Measurements from ENCODE around the gene BECN2.
"Not testable (repeated sequence)": the region's sequence is repeated elsewhere in the genome, so short reads cannot be mapped to it uniquely, and the experiment has no call there.

The BECN2 gene

DNA sequence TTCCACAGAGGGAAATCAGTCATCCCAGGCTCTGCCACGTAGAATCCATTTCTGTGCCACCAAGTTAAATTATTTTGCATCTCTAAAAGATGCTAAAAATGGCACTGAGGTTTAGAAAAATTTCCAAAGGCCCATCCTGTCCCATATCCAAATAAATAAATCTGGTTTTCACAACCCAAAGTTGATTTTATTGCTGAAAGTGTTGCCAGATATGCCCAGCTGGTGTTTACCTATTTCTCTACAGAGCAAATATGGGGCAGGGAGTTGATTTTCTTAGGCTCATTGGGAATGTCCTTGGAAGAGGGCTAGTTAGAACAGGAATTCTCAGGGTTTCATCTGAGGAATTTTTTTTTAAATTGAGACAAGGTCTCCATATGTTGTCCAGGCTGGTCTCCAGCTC lies 22.4 kb downstream of the BECN2 start:
- no peak for DNase-seq

DNA sequence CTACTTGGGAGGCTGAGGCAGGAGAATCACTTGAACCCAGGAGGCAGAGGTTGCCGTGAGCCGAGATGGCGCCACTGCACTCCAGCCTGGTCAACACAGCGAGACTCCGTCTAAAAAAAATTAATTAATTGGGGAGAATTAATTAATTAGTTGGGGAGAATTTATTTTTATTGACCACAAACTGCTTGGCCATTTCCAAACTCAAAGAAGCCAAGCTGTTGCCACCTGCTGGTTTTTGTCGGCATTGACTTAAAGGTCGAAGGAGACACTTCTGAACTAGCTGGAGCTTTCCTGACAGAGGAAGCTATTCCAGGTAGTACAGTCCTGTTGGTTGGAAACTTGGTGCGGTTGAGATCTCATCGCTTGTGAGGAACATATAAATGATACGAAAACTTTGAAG lies 28.2 kb downstream of the BECN2 start:
- DNase-seq: no peak

DNA sequence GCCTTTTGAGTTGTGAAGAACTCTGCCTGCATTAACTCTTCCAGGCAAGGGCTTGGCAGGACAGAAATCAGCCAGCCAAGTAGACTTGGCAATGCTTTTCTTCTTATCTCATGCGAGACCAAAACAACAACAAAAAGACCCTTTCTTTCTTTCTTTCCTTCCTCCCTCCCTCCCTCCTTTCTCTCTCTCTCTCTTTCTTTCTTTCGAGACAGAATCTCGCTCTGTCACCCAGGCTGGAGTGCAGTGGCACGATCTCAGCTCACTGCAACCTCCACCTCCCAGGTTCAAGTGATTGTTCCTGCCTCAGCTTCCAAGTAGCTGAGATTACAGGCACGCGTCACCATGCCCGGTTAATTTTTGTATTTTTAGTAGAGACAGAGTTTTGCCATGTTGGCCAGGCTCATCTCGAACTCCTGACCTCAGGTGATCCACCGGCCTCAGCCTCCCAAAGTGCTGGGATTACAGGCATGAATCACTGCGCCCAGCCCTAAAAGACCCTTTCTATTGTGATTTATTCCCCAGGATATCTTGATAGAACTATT lies 30.9 kb downstream of the BECN2 start:
- DNase-seq: not testable (repeated sequence)

DNA sequence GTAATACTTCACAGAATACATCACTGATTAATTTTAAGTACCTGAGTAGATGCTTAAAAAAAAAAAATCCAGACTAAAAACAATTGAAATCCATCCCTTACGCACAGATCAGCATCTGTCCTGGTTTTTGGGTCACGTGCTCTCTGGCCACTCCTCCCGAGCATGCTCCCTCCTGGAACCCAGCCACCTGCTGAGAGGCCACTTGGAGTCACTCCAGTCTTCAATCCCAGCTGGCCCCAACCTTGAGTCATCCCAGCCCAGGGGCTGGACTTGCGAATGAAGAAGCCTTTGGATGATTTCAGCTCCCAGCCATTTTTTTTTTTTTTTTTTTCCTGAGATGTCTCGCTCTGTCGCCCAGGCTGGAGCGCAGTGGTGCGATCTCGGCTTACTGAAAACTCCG lies 32.5 kb downstream of the BECN2 start:
- no peak for DNase-seq

DNA sequence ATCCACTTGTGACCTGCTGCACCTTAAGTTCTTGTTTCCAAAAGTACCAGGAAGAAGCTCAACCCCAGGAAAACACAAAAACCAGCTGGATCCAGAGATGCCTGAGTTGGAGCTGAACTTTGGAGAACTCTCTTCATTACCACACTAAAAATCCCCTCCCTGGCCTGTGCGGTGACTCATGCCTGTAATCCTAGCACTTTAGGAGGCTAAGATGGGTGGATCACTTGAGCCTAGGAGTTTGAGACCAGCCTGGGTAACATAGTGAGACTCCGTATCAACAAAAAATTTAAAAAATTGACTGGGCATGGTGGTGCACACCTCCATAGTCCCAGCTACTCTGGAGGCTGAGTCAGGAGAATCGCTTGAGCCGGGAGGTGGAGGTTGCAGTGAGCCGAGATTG lies 35.2 kb downstream of the BECN2 start:
- DNase-seq: no peak

DNA sequence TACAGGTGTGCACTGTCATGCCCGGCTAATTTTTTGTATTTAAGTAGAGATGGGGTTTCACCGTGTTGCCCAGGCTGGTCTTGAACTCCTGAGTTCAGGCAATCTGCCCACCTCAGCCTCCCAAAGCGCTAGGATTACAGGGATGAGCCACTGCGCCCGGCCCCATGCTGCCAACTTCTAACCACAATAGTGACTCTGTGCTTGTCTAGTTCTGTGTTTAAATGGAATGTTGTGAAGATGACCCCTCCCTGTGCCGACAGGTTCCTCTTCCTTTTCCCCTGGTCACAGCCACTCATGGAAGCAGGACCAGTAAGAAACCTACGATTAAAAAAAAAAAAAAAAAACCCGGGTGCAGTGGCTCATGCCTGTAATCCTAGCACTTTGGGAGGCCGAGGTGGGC lies 36.6 kb downstream of the BECN2 start:
- DNase-seq: no peak

DNA sequence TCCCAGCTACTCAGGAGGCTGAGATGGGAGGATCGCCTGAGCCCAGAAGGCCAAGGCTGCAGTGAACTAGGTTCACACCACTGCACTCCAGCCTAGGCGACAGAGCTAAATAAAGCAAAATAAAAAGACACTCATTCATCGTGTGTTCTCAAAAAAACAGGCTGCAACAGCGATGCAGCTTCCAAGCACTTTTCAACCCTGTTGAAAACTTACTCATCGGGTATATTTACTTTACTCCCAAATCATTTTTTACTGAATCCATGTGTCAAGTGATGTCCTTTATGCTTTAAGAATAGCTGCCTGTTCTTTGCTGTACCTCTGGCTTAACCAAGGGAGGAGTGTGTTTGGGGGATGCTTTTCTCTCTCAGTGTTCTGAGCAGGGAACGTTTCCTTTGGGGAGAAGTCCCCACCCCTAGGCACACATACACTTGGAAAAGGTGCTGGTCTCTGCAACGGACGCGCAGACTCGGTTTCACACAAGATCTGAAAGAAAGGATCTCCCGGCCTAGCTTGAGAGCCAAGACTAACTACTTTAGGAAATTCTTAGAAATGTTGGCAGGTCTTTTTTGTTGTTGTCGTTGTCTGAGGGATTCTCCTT lies 39.9 kb downstream of the BECN2 start:
- DNase-seq: no peak

DNA sequence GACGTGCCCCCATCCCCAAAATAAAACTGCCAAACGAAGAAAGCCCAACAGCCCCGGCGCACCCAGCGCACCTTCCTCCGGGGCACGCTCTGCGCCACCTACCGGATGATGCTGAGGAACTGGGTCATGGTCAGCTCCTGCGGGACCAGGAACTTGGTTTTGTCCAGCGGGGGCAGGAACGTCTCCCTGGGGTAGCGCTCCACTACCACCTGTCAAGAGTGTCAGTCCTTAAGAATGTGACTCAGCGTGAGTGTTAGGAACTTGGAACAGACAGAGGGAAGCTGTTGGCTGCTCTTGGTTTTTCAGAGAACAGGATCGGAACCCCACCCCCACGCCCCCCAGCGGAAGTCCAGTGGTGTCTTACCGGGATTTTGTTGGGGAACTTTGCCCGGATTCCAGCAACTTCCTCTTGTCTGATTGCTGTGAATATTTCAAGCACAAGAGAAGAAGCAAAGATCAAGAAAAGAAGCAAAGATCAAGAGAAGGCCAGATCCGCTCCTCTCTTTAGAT lies 40.9 kb downstream of the BECN2 start:
- DNase-seq: peak; percentile 18

DNA sequence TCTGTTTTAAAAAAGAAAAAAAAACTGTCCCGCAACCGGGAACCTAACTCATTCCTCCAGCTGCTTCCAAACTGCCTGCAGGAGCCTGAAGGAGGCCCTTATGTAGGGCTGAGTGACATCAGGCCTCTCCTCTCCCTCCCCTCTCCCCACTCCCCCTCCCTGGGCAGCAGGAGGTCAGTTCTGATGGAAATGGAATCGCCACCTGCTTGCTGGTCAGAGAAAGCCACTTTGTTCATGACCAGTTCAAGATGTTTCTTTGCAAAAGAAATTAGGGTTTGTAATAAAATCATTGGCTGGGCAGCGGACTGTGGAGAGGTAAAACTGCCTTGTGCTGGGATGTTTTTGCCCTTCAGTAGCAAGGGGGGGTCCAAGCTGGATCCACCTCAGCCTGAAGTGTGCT lies 41.5 kb downstream of the BECN2 start, which contains the start of gene MAP1LC3C:
Gene MAP1LC3C (minus strand): TSS at position 73 of the 400 bp plus-strand sequence. CDS start 90 bp downstream, outside the sequence.
- no peak for DNase-seq

DNA sequence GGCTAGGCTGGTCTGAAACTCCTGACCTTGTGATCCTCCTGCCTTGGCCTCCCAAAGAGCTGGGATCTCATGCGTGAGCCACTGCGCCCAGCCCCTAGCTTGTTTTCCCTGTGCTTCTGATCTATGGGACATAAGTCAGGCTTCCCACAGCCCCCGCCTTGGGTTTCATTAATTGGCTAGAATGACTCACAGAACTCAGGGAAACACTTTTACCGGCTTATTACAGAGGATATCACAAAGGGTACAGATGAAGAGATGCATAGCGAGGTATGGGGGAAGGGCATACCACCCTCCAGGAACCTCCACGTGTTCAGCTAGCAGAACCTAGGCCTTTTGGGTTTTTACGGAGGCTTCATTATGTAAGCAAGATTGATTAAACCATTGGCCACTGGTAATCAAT lies 42.9 kb downstream of the BECN2 start:
- DNase-seq: no peak

DNA sequence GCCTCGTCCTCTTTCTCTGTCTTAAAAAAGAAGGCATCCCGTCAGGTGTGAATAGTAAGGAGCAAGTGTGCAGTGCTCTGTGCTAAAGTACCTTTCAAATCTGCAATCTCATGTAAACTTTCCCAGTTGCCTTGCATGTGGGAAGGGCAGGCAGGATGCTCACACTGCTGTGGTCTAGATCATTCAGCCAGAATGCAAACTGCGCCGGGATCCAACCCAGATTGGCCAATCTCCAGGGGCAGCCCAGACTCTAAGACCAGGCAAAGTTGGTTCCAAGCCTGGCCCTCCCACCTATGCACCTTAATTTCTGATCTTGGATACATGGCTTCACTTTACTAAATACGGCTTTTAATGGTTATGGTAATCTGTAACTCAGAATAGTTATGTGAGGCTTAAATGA lies 44.5 kb downstream of the BECN2 start:
- DNase-seq: no peak

DNA sequence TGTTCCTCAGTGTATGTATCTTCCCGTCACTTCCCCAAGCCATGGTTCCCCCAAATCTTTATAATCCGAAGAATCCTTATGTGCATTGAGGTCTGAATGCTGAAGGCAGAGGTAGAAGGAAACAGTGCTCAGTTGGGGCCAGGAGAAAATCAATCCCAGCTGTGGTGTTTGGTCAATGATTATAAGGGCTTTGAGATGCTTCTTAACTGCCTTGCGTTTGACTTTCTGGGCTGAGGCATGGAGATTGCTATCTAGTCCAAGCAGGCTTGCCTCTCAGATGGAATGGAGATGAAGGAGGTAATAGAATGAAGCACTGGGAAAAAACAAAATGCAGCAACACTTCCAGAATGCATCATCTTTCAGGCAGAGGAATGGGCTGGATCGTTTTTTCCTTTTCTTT lies 44.9 kb downstream of the BECN2 start:
- no peak for DNase-seq

DNA sequence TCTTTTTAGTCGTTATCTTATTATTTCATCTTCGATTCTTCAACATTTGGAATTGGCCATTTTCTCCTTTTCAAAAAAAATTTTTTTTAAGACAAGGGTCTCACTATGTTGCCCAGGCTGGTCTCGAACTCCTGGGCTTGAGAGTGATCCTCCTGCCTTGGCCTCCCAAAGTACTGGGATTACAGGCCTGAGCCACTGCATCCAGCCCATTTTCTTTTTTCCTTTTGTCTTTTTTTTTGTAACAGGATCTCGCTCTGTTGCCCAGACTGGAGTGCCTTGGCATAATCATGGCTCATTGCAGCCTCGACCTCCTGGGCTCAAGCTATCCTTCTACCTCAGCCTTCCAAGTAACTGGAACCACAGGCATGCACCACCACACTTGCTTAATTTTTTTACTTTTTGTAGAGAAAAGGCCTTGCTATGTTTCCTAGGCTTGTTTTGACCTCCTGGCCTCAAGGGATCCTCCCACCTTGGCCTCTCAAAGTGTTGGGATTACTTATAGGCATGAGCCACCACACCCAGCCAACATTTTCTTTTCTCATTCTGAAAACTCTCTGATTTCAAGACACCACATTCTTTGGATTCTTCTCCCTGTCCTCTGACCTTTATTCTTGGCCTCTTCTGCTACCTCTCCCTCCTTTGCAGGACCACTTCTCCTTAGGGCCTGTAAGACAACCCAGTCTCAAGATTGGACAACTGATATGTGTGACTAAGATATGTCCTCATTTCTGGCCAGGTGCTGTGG lies 47.4 kb downstream of the BECN2 start:
- no peak for DNase-seq

DNA sequence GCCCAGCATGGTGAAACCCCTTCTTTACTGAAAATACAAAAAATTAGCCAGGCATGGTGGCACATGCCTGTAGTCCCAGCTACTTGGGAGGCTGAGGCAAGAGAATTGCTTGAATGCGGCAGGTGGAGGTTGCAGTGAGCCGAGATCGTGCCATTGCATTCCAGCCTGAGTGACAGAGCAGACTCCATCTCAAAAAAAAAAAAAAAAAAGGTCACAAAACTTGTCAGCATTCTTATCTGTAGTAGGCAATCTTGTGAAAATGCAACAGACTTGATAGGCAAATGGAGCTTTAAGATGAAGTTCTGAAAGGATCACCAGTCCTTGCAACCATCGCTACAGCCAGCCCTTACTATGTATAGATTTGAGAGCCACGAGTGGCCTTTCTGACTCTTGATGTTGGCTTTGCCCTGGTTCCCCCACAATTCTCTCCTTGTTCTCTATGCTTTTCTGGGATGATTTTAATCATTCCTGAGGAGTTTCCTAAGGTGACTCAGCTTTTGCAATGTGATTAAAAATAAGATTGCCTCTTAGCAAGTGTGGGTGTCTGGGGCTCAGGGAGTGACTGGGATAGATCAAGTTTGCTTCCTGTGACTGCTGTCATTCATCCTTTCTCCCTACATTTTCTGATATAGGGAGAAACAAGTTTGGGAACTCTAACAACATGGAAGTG lies 48.4 kb downstream of the BECN2 start:
- DNase-seq: no peak

DNA sequence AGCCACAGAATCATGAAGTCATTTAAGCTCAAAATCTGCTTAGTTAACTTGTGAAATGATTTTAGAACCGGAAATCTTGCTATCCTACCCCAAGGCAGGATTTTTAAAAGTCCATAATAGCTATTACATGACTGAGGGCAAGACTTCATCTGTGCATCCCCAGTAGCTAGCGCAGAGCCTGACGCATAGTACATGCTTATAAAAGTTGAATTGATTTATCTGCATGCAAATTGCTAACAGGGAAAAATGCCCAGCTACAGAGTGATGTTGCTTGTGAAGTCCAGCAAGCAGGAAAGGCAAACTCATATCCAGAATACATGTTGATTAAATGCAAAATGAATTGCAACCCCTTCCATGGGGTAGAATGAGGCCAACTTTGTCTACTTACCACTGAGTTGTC lies 49.4 kb downstream of the BECN2 start:
- no peak for DNase-seq
